Transverse colon (tissue), 4 donors: Measurements from ENCODE around the gene NBL1.

Experiments used
- EP300 ChIP-seq: sonication (generic); formaldehyde crosslinking; IDR thresholded peaks from one replicate; pipeline ENCODE4 v1.6.1; 2017; ENCODE audit warnings: antibody characterized with exemption, low read depth
- POLR2AphosphoS5 ChIP-seq, 3 donors: sonication (generic); formaldehyde crosslinking; IDR thresholded peaks; one replicate each; pipeline ENCODE4 v1.6.1; 2016; ENCODE audit warnings: antibody characterized with exemption in 3 of 3
- TF ChIP-seq, protein P1 (sequence below), 5 experiments: fragments of 200-600 bp in 3 of 5; fragments of 450-650 bp in 2 of 5; sonication (generic) in 3 of 5; IDR thresholded peaks; 1 replicate in 2 of 5; 2 replicates in 3 of 5; pipeline ENCODE4 v1.5.1; 2016 to 2017; ENCODE audit warnings: antibody characterized with exemption in 5 of 5, inconsistent platforms in 3 of 5, mild to moderate bottlenecking in 2 of 5, moderate library complexity in 1 of 5

GRCh38 chr1:19648689-19649088 is 4.6 kb downstream of the NBL1 start:
- TF ChIP-seq, protein P1, sequence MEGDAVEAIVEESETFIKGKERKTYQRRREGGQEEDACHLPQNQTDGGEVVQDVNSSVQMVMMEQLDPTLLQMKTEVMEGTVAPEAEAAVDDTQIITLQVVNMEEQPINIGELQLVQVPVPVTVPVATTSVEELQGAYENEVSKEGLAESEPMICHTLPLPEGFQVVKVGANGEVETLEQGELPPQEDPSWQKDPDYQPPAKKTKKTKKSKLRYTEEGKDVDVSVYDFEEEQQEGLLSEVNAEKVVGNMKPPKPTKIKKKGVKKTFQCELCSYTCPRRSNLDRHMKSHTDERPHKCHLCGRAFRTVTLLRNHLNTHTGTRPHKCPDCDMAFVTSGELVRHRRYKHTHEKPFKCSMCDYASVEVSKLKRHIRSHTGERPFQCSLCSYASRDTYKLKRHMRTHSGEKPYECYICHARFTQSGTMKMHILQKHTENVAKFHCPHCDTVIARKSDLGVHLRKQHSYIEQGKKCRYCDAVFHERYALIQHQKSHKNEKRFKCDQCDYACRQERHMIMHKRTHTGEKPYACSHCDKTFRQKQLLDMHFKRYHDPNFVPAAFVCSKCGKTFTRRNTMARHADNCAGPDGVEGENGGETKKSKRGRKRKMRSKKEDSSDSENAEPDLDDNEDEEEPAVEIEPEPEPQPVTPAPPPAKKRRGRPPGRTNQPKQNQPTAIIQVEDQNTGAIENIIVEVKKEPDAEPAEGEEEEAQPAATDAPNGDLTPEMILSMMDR (IDR thresholded peaks at IDR 0.05): peak; percentile 18 to 52 (median 41)
- peak in 2 of 3 donors; percentile 8 to 43 for TF ChIP-seq POLR2AphosphoS5 (IDR thresholded peaks at IDR 0.05)
- TF ChIP-seq EP300: no peak
